PC-3 (cell line): ENCODE results near the gene PPP1R12B.

Source experiments
- CTCF ChIP-seq: fragments of 300-600 bp; sonication (generic); conservative IDR thresholded peaks from 2 replicates; pipeline ENCODE4 v1.5.1; 2017; ENCODE audit warnings: antibody characterized with exemption, low read depth, mild to moderate bottlenecking, low read length
- EZH2 ChIP-seq: fragments of 300-600 bp; sonication (generic); IDR thresholded peaks from one replicate; pipeline ENCODE4 v1.6.1; 2017; ENCODE audit warnings: antibody characterized with exemption, mild to moderate bottlenecking, low read length; ENCODE audit not compliant: unreplicated experiment
- EZH2phosphoT487 ChIP-seq: fragments of 300-600 bp; sonication (generic); IDR thresholded peaks from 2 replicates; pipeline ENCODE4 v1.6.1; 2018; ENCODE audit warnings: mild to moderate bottlenecking, antibody characterized with exemption, low read length, borderline replicate concordance

- TF ChIP-seq CTCF (no peak), EZH2 (no peak), EZH2phosphoT487 (no peak)
Observed at GRCh38 chr1:202361224-202361623, 12.7 kb downstream of the PPP1R12B start.
